Endothelial cell of umbilical vein (primary cell): ENCODE data around the gene ZNF778. TPM values are rescaled to one million over a fixed set of nuclear protein-coding genes. Genes with fewer than 3 reads are reported as not detected.

Source experiments
- BruUV-seq: library from RNA; stranded (reverse); fragments of 400-500 nt; replicated peaks from 2 replicates; lab custom pipeline; 2021; lab: Mats Ljungman, UMichigan
- CTCF ChIA-PET: fragments of 300-600, 350-600 bp; sonication (Branson Sonifier 250); formaldehyde crosslinking; loops from one replicate; lab custom pipeline; 2021; ENCODE audit warnings: antibody characterized with exemption, inconsistent platforms; lab: Charles Lee
- POLR2A ChIA-PET: fragments of 300-600, 350-600 bp; sonication (Branson Sonifier 250); formaldehyde crosslinking; loops from one replicate; lab custom pipeline; 2021; ENCODE audit warnings: antibody characterized with exemption, inconsistent platforms; lab: Charles Lee
- DNase-seq: peaks from one replicate; pipeline ENCODE4 v3.0.0-alpha.2; 2011; ENCODE audit warnings: low read depth, low spot score
- FAIRE-seq: peaks from 2 replicates; lab custom pipeline; 2011; peaks lifted over from hg19 to GRCh38; lab: Jason Lieb, UNC
- H2AFZ ChIP-seq: 2 replicates; pipeline ENCODE4 v1.6.0; 2012; ENCODE audit warnings: low read depth, low read length, control low read depth, inconsistent platforms
- H3K27ac ChIP-seq: 2 replicates; pipeline ENCODE4 v1.5.1; 2011; ENCODE audit warnings: low read depth, mild to moderate bottlenecking, control low read depth, low read length, moderate library complexity; ENCODE audit not compliant: insufficient read depth
- H3K27me3 ChIP-seq, 2 experiments: 2 replicates each; pipeline versions ENCODE4 v1.6.0 to v1.6.1; 2011; ENCODE audit warnings: low read length in 2 of 2, mixed read lengths in 1 of 2; ENCODE audit not compliant: control insufficient read depth in 2 of 2, insufficient read depth in 2 of 2
- H3K36me3 ChIP-seq, 2 experiments: 2 replicates in 1 of 2; 3 replicates in 1 of 2; pipeline ENCODE4 v1.5.1; 2011; ENCODE audit warnings: low read length in 2 of 2, mild to moderate bottlenecking in 1 of 2, moderate library complexity in 1 of 2; ENCODE audit not compliant: control insufficient read depth in 2 of 2, insufficient read depth in 2 of 2; ENCODE audit errors: extremely low read depth in 1 of 2
- H3K4me1 ChIP-seq: 3 replicates; pipeline ENCODE4 v1.5.1; 2011; ENCODE audit warnings: mild to moderate bottlenecking, low read length; ENCODE audit not compliant: control insufficient read depth, insufficient read depth; ENCODE audit errors: extremely low read depth
- H3K4me2 ChIP-seq: 2 replicates; pipeline ENCODE4 v1.6.1; 2011; ENCODE audit warnings: low read length, control low read depth, mixed read lengths; ENCODE audit not compliant: insufficient read depth
- H3K4me3 ChIP-seq, 3 experiments: fragments of 200-600 bp in 1 of 3; sonication (generic), shearing (Covaris generic) in 1 of 3; replicated peaks in 1 of 3; 2 replicates each; pipeline ENCODE4 v1.5.1; 2011 to 2016; ENCODE audit warnings: control low read depth in 3 of 3, low read length in 3 of 3, mild to moderate bottlenecking in 2 of 3, inconsistent platforms in 1 of 3, low read depth in 1 of 3, moderate library complexity in 1 of 3; ENCODE audit not compliant: insufficient read depth in 1 of 3
- H3K79me2 ChIP-seq: 2 replicates; pipeline ENCODE4 v1.6.0; 2012; ENCODE audit warnings: low read length, inconsistent platforms; ENCODE audit not compliant: control insufficient read depth, insufficient read depth
- H3K9ac ChIP-seq: replicated peaks from 2 replicates; pipeline ENCODE3; 2011; ENCODE audit warnings: low read length, control low read depth; ENCODE audit not compliant: insufficient read depth; ENCODE audit errors: extremely low read depth
- H3K9me1 ChIP-seq: replicated peaks from 3 replicates; pipeline ENCODE4 v1.6.0; 2011; ENCODE audit warnings: mild to moderate bottlenecking, low read length; ENCODE audit not compliant: control insufficient read depth, insufficient read depth; ENCODE audit errors: extremely low read depth
- H3K9me3 ChIP-seq: replicated peaks from 2 replicates; pipeline ENCODE4 v1.5.1; 2012; ENCODE audit warnings: low read length, inconsistent platforms; ENCODE audit not compliant: control insufficient read depth, insufficient read depth
- H4K20me1 ChIP-seq: replicated peaks from 2 replicates; pipeline ENCODE3; 2011; ENCODE audit warnings: mild to moderate bottlenecking, low read length; ENCODE audit not compliant: control insufficient read depth, insufficient read depth; ENCODE audit errors: extremely low read depth
- EZH2 ChIP-seq: IDR thresholded peaks from 2 replicates; pipeline ENCODE4 v1.6.1; 2012; ENCODE audit warnings: borderline replicate concordance, low read depth, mild to moderate bottlenecking, moderate library complexity, low read length, inconsistent platforms; ENCODE audit not compliant: severe bottlenecking
- FOS ChIP-seq: IDR thresholded peaks from 2 replicates; pipeline ENCODE4 v1.6.1; 2011; ENCODE audit warnings: mild to moderate bottlenecking, low read length, moderate library complexity, borderline replicate concordance; ENCODE audit not compliant: insufficient read depth
- GATA2 ChIP-seq: IDR thresholded peaks from 2 replicates; pipeline ENCODE4 v1.7.0; 2011; ENCODE audit warnings: low read depth, mild to moderate bottlenecking, moderate library complexity, mixed read lengths, low read length; ENCODE audit not compliant: insufficient read length, insufficient read depth
- JUN ChIP-seq: IDR thresholded peaks from 2 replicates; pipeline ENCODE4 v1.6.1; 2011; ENCODE audit warnings: borderline replicate concordance, low read depth; ENCODE audit not compliant: insufficient read length, insufficient read depth
- POLR2A ChIP-seq: IDR thresholded peaks from 2 replicates; pipeline ENCODE4 v1.6.1; 2012; ENCODE audit warnings: low read depth, mild to moderate bottlenecking, control low read depth, low read length
- dilution Hi-C: fragments of 300-500 bp; cut with MboI; formaldehyde crosslinking; loops from one replicate; pipeline ENCODE4 v1.15.0; 2019; ENCODE audit warnings: low sequenced_read_pairs; ENCODE audit not compliant: extremely low pct_ligation_motif_present
- intact Hi-C: fragments of 100-400 bp; cut with micrococcal nuclease; formaldehyde crosslinking; loops from one replicate; pipeline ENCODE4 v1.10.0; 2022
- polyA plus RNA-seq, 4 experiments: library from polyadenylated mRNA; depleted of rRNA in 3 of 4; stranded (reverse) in 3 of 4; unstranded in 1 of 4; fragments of >200 nt; gene quantifications; 2 replicates each; pipeline versions ENCODE4 v1.2.1 to v1.2.3, GENCODE V29; 2011 to 2012; ENCODE audit warnings: missing spikeins in 1 of 4
- total RNA-seq: library from RNA; stranded (reverse); gene quantifications from 2 replicates; pipeline ENCODE4 v1.2.3, GENCODE V29; 2021
- TF ChIP-seq, protein P1 (sequence below): IDR thresholded peaks from 2 replicates; pipeline ENCODE4 v1.6.1; 2011; ENCODE audit not compliant: insufficient read depth, insufficient read length

Gene ZNF778
- total and polyA plus RNA-seq, 2 donors (not counting 3 experiments of a cell fraction or from before 2014, with no cell fraction given): 3.8 to 10.9 TPM

DNA sequence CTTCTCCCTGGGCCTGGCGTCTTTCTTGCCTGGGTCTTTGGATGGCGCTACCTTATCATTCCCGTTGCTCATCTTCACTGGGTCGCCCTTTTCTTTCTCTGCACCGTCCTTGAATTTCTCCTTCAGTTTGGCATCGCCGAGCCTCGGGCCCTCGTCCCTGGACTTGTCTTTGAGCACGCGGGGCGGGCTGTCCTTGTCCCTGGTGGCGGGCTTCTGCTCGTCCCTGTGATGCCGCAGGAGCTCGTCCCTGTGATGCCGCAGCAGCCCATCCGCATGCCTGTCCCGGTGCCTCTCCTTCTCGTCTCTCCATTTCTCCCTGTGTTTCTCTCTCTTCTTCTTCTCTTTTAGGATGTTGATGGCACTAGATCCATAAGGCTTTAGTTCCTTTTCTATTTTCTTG, 64.3 kb downstream of the ZNF778 start:
- Histone ChIP-seq H3K4me2 (no peak overlapping the region), H3K9me3 (no peaks in the 10 kb centered on the region), H3K4me3 (no peak overlapping the region), H3K27me3 (no peaks in the 10 kb centered on the region), H3K36me3 (peaks cover 13 to 45% of the 10 kb centered on the region in 2 experiments), H3K9me1 (no peaks in the 10 kb centered on the region), H2AFZ (no peak overlapping the region), H4K20me1 (no peaks in the 10 kb centered on the region), H3K79me2 (peaks cover 9% of the 10 kb centered on the region), H3K4me1 (no peaks in the 10 kb centered on the region), H3K27ac (no peak overlapping the region), H3K9ac (no peak overlapping the region)
- dilution Hi-C loops (no loop called here), intact Hi-C loops (no loop called here)
- CTCF ChIA-PET: interaction anchor here (1.6 kb wide), 1 partner anchor 12 kb away, joined by 6 read pairs; no protein-coding TSS in a partner anchor
- POLR2A ChIA-PET: no interaction called here
- no peak for FAIRE-seq
- no peak for DNase-seq
- TF ChIP-seq JUN: no peak
- TF ChIP-seq, protein P1, sequence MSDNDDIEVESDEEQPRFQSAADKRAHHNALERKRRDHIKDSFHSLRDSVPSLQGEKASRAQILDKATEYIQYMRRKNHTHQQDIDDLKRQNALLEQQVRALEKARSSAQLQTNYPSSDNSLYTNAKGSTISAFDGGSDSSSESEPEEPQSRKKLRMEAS: no peak
- TF ChIP-seq EZH2: no peak
- no peak for TF ChIP-seq GATA2
- no peak for TF ChIP-seq POLR2A
- TF ChIP-seq FOS: no peak
- BruUV-seq: no TSS peak

DNA sequence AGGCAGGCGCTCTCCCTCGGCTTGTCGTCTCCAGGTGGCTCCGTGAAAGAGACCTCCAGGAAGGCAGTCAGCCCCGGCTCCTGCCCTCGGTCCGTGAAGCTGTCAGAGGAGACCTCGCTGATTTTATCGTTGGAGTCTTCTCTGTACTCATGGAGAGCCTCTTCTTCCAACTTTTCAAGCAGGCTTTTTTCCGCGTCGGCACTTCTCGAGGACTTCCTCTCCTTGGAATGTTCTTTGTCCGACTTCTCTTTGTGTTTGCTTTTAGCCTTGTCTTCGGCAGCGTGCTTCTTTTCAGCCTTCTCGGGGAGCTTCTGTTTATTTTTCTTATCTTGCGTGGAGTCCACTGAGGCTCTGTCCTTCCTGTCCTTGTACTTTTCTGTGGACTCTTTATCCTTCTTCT, 65.0 kb downstream of the ZNF778 start:
- Histone ChIP-seq H3K9ac (no peak overlapping the region), H3K79me2 (peaks cover 8% of the 10 kb centered on the region), H3K4me1 (no peaks in the 10 kb centered on the region), H3K27ac (no peak overlapping the region), H3K9me3 (no peaks in the 10 kb centered on the region), H3K4me2 (no peak overlapping the region), H3K9me1 (no peaks in the 10 kb centered on the region), H3K27me3 (no peaks in the 10 kb centered on the region), H3K36me3 (peaks cover 13 to 45% of the 10 kb centered on the region in 2 experiments), H3K4me3 (no peak overlapping the region), H2AFZ (no peak overlapping the region), H4K20me1 (no peaks in the 10 kb centered on the region)
- intact Hi-C loops (no loop called here), dilution Hi-C loops (no loop called here)
- DNase-seq: no peak
- no peak for FAIRE-seq
- ChIA-PET CTCF (no interaction called here), POLR2A (no interaction called here)
- TF ChIP-seq POLR2A (no peak), JUN (no peak)
- BruUV-seq: no TSS peak
